ENCODE measurements around the gene UCHL3. TPM values are rescaled to one million over a fixed set of nuclear protein-coding genes. Genes with fewer than 3 reads are reported as not detected.

Gene UCHL3
- total and polyA plus RNA-seq, 10 of the 15 experiments (the other 5 are each of a cell fraction or from before 2014, with no cell fraction given), result 52.5 to 179 (median 104) TPM

DNA sequence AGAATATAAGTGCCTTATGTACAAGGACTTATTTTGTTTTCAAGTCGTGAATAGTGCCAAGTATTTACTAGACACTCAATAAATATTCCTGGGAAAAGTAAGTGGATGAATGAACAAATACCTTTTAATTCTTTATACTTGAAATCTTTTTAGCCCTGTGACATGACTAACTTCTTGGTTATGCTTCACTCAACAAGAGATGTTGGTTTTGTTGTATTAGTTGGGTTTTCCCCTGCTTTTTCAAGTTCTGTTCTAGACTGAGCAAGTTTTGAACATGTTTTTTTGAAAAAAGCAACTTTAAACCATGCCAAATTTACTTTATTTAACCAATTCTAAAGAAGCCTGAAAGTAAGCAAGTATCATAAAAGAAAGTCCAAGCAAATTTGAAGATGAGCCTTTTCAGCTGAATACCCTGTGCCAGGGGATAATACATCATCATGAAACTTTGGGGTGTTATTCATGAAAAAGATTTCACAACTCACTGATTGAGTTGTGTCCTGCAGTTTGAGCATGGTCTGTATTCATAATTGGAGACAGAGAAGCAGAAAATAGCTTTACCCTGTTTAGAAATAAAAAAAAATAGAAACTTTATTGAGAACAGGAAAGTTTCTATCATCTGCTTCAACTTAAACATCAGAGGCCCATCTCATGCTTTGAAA lies 97.7 kb downstream of the UCHL3 start (continued):
- TF ChIP-seq ATF2 (IDR thresholded peaks at IDR 0.05; ENCODE audit: low read length) (peak; percentile 62), PML (IDR thresholded peaks at IDR 0.05; ENCODE audit: low read length) (peak; percentile 61; the same call in 1 of the 2 replicates), JUNB (IDR thresholded peaks at IDR 0.05) (peak; percentile 79), IKZF2 (IDR thresholded peaks at IDR 0.05) (no peak), FOXM1 (IDR thresholded peaks at IDR 0.05; ENCODE audit: low read depth, low read length) (peak; percentile 71; the same call in 1 of the 2 replicates), STAT1 (conservative IDR thresholded peaks at IDR 0.05) (no peak), HDGF (IDR thresholded peaks at IDR 0.05) (no peak), ZNF217 (IDR thresholded peaks at IDR 0.05) (no peak), CREB1 (IDR thresholded peaks at IDR 0.05; ENCODE audit: low read depth) (peak; percentile 7; the same call in 1 of the 2 replicates), NFIC (IDR thresholded peaks at IDR 0.05; ENCODE audit: low read depth, low read length) (peak; percentile 78), NR2F1 (conservative IDR thresholded peaks at IDR 0.05) (no peak), RUNX3 (IDR thresholded peaks at IDR 0.05; ENCODE audit: low read length) (peak; percentile 40; the same call in 1 of the 2 replicates), MEF2A (IDR thresholded peaks at IDR 0.05; ENCODE audit: insufficient read depth, low read depth, low read length) (peak; percentile 83), POLR2AphosphoS5 (IDR thresholded peaks at IDR 0.05; ENCODE audit: low read length) (no peak), RB1 (IDR thresholded peaks at IDR 0.05; ENCODE audit: borderline replicate concordance) (no peak), CBX3 (IDR thresholded peaks at IDR 0.05; ENCODE audit: borderline replicate concordance, low read depth) (no peak), MXI1 (IDR thresholded peaks at IDR 0.05; ENCODE audit: low read depth, low read length) (peak; percentile 43; the same call in 1 of the 2 replicates)
- TF ChIP-seq, protein P1, sequence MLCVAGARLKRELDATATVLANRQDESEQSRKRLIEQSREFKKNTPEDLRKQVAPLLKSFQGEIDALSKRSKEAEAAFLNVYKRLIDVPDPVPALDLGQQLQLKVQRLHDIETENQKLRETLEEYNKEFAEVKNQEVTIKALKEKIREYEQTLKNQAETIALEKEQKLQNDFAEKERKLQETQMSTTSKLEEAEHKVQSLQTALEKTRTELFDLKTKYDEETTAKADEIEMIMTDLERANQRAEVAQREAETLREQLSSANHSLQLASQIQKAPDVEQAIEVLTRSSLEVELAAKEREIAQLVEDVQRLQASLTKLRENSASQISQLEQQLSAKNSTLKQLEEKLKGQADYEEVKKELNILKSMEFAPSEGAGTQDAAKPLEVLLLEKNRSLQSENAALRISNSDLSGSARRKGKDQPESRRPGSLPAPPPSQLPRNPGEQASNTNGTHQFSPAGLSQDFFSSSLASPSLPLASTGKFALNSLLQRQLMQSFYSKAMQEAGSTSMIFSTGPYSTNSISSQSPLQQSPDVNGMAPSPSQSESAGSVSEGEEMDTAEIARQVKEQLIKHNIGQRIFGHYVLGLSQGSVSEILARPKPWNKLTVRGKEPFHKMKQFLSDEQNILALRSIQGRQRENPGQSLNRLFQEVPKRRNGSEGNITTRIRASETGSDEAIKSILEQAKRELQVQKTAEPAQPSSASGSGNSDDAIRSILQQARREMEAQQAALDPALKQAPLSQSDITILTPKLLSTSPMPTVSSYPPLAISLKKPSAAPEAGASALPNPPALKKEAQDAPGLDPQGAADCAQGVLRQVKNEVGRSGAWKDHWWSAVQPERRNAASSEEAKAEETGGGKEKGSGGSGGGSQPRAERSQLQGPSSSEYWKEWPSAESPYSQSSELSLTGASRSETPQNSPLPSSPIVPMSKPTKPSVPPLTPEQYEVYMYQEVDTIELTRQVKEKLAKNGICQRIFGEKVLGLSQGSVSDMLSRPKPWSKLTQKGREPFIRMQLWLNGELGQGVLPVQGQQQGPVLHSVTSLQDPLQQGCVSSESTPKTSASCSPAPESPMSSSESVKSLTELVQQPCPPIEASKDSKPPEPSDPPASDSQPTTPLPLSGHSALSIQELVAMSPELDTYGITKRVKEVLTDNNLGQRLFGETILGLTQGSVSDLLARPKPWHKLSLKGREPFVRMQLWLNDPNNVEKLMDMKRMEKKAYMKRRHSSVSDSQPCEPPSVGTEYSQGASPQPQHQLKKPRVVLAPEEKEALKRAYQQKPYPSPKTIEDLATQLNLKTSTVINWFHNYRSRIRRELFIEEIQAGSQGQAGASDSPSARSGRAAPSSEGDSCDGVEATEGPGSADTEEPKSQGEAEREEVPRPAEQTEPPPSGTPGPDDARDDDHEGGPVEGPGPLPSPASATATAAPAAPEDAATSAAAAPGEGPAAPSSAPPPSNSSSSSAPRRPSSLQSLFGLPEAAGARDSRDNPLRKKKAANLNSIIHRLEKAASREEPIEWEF (IDR thresholded peaks at IDR 0.05; ENCODE audit: insufficient replicate concordance, low read depth, low read length), result no peak
- TF ChIP-seq, protein P2, sequence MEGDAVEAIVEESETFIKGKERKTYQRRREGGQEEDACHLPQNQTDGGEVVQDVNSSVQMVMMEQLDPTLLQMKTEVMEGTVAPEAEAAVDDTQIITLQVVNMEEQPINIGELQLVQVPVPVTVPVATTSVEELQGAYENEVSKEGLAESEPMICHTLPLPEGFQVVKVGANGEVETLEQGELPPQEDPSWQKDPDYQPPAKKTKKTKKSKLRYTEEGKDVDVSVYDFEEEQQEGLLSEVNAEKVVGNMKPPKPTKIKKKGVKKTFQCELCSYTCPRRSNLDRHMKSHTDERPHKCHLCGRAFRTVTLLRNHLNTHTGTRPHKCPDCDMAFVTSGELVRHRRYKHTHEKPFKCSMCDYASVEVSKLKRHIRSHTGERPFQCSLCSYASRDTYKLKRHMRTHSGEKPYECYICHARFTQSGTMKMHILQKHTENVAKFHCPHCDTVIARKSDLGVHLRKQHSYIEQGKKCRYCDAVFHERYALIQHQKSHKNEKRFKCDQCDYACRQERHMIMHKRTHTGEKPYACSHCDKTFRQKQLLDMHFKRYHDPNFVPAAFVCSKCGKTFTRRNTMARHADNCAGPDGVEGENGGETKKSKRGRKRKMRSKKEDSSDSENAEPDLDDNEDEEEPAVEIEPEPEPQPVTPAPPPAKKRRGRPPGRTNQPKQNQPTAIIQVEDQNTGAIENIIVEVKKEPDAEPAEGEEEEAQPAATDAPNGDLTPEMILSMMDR (IDR thresholded peaks at IDR 0.05 in 2 of 3, conservative IDR thresholded peaks at IDR 0.05 in 1 of 3; ENCODE audit: control insufficient read depth in 2 of 3, extremely low read depth in 1 of 3, insufficient read depth in 1 of 3, low read depth in 3 of 3, low read length in 3 of 3), result no peak
- TF ChIP-seq, protein P3, sequence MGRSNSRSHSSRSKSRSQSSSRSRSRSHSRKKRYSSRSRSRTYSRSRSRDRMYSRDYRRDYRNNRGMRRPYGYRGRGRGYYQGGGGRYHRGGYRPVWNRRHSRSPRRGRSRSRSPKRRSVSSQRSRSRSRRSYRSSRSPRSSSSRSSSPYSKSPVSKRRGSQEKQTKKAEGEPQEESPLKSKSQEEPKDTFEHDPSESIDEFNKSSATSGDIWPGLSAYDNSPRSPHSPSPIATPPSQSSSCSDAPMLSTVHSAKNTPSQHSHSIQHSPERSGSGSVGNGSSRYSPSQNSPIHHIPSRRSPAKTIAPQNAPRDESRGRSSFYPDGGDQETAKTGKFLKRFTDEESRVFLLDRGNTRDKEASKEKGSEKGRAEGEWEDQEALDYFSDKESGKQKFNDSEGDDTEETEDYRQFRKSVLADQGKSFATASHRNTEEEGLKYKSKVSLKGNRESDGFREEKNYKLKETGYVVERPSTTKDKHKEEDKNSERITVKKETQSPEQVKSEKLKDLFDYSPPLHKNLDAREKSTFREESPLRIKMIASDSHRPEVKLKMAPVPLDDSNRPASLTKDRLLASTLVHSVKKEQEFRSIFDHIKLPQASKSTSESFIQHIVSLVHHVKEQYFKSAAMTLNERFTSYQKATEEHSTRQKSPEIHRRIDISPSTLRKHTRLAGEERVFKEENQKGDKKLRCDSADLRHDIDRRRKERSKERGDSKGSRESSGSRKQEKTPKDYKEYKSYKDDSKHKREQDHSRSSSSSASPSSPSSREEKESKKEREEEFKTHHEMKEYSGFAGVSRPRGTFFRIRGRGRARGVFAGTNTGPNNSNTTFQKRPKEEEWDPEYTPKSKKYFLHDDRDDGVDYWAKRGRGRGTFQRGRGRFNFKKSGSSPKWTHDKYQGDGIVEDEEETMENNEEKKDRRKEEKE (IDR thresholded peaks at IDR 0.05), result no peak
